HG03521 (cell line): ENCODE data around the gene PTGR1.
"Not testable (repeated sequence)": the region's sequence is repeated elsewhere in the genome, so short reads cannot be mapped to it uniquely, and the experiment has no call there.

Experiments
- ATAC-seq: cut with Tn5 transposase; IDR thresholded peaks from one replicate; pipeline ENCODE4 v1.9.1; 2021; ENCODE audit warnings: mild to moderate bottlenecking, moderate library complexity; ENCODE audit not compliant: unreplicated experiment

Gene PTGR1

DNA sequence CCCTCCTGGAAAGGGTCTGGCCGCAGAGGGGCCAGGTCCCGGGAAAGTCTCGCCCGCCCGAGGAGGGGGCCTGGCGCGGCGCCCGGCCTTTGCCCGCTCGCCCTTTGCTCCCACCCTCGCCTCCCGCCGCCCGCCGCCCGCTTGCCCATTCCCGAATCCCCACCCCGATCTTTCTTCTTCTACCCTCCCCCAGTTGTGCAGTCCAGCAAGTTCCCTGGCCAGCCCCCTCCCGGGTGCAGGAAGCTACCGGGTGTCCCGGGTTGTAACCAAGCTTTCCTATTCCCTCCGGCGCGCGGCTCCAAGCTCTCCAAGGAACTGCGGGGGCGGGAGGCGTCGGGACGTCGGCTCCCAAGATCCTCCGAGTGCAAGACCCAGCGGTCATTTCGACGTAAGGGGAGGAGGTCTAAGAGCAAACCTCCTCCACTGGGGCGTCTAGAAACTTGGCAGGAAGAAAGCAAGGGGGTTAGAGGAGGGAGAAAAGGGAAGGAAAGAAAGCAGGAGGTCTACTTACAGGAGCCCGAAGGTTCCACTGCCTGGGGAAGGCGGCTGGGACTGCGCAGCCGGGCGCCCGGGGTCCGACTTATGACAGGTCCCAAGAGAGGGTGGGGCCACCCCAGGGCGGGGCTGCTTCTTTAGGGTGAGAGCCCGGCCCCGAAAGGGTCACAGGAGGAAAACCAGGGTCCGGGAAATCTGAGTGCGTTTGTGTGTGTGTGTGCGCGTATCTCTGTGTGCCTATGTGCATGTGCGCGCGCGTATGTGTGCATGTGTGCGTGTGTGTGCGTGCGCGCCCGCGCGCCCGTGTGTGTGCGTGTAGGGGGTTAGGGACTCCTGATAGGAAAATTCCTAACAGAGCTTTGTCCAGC is at the start of gene PTGR1:
Gene PTGR1, minus strand, starts transcription at position 556 of the 863 bp plus-strand sequence. CDS start 2,225 bp downstream, outside the sequence.
- ATAC-seq = no peak

DNA sequence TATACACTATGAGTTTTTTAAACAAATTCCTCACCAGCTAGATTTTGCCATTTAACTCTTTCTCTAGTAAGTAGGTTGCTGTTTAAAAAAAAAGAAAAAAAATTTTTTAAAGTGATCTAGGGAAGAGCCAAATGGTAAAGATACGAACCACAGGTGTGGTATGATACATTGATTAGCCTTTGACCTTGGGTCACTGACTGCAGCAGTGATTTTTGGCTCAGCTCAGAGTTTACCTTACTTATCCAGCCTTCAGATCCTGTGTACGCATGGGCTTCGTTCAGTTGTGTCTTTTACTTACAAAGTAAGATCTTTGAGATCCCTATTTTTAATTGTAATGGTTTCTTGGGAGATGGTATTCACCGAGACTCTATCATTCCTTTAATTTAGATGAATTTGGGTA is 49.6 kb upstream of the PTGR1 start:
- no peak for ATAC-seq

DNA sequence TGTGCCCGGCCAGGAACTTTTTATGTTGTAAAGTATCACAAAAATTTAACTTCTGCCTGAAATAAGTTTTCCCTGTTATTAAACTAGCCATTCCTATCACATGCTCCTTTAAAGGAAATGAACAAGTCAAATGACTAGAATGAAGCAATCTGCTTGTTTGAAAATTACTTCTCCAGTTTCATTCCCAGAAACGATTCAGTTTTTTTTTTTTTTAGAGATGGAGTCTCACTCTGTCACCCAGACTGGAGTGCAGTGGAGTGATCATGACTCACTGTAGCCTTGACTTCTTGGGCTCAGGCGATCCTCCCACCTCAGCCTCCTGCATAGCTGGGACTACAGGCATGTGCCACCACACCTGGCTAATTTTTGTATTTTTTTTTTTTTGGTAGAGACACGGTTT is 48.6 kb upstream of the PTGR1 start:
- no peak for ATAC-seq

DNA sequence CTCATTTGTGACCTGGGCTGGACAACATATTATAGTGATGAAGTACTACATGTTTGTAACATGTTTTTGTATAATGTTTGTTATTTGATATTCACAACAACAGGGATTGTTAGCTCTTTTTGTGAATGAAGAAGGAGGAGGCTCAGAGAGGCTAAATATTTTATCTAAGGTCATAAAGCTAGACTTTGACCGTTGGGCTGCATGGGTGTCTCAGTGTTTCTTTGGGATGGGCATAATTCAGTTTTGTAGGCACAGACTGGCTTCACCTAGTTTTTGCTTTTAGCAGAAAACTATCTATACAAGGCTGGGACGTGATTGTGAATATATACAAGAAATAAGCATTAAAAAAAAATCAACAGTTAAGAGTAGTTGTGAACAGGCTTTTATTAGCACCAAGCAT is 47.0 kb upstream of the PTGR1 start:
- no peak for ATAC-seq

DNA sequence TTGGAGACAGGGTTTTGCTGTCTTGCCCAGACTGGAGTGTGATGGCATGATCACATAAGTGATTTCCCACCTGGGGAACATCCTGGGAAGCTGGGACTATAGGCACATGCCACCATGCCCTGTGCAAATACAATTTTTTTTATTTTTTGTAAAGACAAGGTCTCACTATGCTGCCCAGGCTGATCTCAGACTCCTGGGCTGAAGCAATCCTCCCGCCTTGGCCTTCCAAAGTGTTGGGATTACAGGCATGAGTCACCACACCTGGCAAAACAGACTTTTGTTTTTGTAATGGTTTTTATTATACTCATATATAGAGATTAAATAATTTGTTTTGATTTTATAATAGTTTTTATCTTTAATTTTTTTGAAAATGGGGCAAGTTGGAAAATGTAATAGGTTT is 46.4 kb upstream of the PTGR1 start:
- no peak for ATAC-seq

DNA sequence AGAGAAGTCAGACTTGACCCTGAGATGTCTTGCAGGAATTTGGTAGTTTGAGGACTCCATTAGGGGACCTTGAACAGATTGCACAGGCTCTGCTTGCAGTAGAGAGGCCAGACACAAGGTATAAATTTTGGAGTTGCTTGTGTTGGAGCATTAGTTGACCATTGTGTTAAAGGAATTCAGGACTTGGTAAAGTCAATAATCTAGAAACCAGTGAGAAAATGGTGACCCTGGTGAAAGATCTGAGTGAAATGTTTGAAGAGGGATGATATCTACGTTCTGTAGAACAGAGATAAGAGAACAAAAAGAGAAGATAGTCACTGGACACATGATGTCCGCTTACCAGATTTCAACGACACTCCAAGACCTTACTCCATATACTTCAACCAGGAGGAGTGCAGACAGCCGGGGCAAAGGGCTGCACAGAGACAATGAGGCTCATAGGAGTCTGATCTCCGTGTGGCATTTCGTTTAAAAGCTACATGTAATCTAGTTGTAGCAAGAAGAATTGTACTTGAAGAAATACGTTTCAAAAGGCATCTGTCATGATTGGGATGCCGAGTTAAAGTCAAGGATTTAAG is 44.8 kb upstream of the PTGR1 start:
- no peak for ATAC-seq

DNA sequence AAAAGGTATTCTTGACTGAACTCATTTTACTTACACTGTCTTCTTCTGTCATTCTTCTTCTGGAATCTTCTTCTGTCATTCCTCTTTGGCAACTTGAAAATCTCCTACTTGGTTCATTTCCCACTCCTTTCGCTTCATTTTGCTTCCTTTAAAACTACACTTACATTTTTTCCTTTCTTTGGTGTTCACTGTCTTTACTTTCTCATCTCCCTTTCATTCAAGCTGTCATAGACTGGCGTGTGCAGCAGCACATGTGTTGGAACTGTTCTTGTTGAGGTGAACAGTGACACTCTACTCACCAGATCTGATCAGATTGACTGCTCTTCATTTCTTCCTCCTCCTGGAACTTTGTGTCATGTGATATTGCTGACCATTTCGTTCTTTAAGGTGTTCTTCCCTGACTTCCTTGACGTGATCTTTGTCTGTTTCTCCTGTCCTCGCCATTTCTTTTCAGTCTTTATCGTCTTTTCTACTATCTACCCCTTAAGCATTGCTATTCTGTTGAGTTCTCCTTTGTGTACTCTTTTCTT is 38.0 kb upstream of the PTGR1 start:
- no peak for ATAC-seq

DNA sequence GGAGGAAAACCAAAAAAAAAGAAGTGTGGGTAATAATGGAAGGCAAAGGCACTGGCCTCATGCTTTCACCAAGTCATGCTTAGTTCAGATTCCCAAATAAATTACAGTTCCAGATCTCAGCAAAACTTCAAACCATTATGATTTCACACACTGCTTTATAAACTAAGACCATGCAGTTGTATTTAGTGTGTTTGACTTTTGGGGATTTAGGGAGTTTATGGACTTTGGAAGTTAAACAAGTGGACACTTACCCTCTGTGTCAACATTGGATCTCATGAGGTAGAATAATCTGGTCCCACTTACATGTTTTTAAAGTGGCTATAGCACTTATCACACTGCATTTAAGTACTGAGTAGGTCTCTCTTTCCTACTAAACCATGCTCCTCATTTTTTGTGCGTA is 35.4 kb upstream of the PTGR1 start:
- no peak for ATAC-seq

DNA sequence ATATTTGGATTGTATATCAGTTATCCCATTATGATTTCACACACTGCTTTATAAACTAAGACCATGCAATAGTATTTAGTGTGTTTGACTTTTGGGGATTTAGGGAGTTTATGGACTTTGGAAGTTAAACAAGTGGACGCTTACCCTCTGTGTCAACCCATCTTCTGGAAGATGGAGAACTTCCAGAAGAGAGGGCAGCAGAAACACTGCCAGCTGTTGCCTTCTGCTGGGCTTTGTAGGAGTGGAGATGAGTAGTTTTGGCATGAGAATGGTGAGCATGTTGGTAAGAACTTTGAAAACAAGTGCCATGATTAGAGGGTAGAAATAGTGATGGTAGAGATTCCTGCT is 33.9 kb upstream of the PTGR1 start:
- ATAC-seq = no peak

DNA sequence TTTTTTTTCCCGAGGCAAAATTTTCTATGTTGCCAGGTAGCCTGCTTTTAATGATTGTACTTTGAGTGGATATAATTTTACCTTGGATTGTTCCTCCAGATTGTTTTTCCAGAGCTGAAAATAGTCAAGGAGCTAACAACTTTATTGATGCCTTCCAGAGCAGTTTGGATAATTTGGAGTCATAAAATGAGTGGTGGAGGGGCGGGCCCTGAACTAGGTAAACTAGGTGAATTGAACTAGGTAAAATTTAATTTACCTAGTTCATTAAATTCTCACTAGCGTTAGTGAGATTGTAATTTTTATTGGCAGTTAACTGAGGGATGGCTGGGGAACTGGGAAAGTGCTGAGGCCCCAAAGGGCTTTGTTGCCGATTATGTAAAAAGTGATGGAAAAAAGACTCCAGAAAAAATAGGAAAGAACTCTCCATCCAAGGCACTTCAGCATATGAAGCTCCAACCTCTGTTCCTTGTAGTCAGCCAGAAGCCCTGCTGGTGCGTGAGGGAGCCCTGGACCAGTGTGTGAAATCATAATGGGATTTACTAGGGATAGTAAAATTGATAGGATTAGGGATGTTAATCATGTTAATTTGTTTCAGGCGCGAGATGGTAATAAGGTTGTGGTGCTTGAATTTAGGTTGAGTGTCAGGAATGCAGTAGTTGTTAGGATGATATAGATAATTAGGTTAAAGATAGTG is 33.4 kb upstream of the PTGR1 start:
- no peak for ATAC-seq

DNA sequence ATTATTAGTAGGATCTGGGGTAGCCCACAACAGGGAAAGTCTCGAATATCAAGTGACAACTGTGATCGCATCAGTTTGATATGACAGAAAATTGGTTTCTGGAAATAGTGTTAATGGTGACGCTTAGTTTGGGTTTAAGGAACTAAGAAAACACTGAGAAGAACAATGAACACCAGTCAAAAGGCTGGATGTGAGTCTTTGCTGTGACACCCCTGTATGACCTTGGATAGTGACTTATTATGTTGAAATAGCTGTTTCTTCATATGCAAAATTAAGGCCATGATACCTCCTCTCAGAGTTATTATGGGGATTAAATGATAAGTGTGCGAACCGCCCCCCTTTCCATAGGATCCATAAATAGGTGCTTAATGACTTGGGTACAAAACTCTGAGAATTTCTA is 32.6 kb upstream of the PTGR1 start:
- no peak for ATAC-seq

DNA sequence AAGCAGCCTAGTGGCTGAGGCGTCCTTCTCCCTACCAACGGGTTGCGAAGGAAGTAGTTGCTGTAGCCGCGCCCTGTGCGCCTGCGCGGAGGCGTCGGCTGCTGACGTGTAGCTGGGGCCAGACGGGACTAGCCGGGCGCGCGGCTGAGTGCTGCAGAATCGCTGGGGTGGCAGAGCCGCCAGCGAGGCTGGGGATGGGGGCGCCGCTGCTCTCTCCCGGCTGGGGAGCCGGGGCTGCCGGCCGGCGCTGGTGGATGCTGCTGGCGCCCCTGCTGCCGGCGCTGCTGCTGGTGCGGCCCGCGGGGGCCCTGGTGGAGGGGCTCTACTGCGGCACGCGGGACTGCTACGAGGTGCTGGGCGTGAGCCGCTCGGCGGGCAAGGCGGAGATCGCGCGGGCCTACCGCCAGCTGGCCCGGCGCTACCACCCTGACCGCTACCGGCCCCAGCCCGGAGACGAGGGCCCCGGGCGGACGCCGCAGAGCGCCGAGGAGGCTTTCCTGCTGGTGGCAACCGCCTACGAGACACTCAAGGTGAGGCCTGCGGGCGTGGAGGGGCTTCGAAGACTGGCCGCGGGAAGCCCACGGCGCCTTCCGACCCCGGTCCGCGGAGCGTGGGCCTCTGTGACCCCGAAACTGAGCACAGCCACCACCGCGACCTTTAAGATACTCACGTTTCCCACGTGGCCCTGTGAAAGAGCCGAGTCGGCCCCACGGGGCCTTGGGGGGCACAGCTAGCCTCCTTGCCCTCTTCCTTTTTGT is 31.9 kb upstream of the PTGR1 start, which contains the start of gene DNAJC25:
Gene DNAJC25, plus strand, starts transcription at position 121 of the 758 bp plus-strand sequence. Its CDS starts 74 bp downstream, at position 195.
- ATAC-seq = peak; percentile 95

DNA sequence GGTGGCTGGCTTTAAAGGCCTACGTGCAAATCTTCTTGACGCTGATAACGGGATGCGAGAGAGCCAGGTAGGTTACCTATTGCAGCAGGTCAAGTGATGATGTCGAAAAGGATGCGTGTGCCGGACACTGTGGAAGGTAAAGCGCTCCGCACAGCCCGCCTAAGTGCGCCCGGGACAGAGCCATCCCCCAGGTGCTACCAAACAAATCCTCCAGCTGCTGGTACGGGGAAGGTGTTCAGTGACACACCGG is 31.4 kb upstream of the PTGR1 start:
- ATAC-seq = no peak

DNA sequence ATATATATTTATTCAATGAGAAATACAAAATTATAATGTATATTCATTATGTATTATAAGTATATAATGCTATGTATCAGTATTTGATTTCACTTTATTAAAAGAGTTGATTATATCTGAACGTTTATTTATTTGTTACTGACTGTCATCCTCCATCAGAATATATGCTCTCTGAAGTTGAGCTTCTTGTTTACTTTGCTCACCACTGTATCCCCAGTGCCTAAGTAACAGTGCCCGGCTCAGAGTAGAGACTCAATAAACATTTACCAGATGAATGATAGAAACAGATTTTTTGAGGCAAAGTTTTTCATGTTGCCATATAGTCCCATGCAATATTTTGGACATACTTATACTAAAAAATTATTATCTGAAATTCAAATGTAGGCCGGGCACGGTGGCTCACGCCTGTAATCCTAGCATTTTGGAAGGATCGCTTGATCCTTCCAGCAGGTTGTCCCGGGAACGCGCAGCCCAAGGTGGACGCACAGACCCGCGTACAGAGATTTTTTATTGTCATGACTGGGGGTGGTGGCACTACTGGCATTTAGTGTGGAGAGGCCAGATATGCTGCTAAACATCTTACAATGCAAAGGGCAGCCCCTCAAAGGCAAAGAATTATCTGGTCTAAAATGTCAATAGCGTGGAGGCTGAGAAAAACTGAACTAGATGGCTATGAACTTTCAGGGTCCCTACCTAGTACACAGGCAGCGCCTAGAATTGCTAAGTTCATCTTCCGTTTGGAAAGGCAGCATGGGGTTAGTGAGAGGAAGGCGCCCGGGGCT is 30.9 kb upstream of the PTGR1 start:
- peak; percentile 23 for ATAC-seq

DNA sequence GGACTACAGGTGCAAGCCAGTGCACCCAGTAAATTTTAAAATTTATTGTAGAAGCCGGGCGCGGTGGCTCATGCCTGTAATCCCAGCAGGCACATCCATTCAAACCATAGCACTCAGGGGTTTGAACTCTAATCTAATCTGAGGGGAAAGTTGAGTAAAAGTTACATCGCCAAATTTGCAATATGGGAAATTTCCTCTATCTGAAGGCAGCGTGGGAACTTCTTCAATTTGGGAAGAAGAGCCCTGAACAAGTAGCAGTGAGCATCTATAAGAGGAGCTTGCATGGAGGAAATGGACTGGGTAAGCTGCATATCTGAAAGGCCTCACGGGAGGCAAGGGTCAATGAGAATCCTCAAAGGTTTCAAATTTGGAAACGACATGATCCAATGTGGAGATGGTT is 29.0 kb upstream of the PTGR1 start:
- ATAC-seq = no peak

DNA sequence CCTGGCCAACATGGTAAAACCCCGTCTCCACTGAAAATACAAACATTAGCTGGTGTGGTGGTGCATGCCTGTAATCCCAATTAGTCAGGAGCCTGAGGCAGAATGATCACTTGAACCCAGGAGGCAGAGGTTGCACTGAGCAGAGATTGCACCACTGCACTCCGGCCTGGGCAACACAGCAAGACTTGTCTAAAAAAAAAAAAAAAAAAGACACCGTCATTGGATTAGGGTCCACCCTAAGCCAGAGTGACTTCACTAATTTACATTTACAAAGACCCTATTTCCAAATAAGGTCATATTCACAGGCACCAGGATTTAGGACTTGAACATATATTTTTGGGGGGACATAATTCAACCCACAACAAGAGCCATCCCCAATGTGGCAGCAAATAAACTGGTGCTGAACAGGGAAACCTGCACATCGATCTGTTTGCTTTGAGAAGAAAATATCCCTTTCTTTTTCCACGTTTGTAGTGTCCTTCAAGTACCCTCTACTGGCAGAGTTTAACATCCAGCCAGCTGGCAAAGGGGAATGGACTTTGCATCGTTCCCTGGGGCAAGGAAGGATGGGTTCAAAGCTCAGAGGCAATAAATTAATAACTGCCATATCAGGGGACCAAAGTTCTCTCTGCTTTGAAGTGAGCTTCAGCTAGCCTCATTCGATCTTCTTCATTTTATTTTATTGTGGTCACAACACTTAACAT is 28.0 kb upstream of the PTGR1 start:
- ATAC-seq = no peak

DNA sequence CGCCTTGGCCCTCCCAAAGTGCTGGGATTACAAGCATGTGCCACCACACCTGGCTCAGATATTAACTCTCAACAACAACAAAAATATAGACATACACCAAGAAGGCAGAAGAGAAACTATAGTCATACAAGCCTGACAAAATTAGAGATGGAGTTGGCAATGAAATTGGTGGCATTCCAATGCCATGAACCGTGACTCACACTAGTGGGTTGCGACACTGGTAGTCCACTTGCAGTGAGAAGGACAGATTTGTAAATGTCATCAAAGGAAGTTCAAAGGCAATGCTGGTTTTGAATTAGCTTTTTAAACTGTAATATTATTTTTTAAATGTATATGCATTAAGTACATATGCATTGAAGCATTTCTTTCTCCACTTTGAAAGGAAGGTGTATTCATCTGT is 23.2 kb upstream of the PTGR1 start:
- ATAC-seq = no peak

DNA sequence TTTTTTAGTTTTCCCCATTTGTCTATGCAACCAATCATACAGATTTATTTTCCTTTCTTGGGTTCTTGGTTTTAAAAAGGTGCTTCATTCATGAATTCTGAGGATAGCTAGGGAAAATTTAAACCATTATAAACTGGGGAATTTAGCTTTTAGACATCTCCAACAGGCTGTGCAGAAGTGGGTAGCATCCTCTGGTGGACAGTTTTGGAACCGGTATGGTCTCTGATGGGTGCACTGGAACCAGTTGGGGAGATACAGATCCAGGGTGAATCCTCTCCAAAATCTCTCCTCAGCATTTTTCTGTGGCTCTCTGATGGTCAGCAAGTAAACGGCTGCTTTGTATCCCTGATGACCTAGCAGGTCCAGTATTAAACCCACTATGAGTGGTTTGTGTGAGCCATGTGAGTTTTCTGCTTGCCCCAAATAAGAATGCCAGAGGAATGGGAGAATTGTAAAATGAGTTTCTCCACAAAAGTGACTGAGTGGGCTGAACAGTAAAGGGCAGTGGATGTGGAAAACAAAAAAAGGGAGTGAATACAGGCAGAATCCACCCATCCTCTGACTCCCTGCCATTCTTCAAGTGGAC is 22.5 kb upstream of the PTGR1 start:
- ATAC-seq = peak; percentile 59

DNA sequence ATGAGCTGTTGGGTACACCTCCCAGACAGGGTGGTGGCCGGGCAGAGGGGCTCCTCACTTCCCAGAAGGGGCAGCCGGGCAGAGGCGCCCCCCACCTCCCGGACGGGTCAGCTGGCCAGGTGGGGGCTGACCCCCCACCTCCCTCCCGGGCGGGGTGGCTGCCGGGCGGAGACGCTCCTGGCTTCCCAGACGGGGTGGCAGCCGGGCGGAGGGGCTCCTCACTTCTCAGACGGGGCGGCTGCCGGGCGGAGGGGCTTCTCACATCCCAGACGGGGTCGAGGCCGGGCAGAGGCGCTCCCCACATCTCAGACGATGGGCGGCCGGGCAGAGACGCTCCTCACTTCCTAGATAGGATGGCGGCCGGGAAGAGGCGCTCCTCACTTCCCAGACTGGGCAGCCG is 17.9 kb upstream of the PTGR1 start:
- not testable (repeated sequence) for ATAC-seq

DNA sequence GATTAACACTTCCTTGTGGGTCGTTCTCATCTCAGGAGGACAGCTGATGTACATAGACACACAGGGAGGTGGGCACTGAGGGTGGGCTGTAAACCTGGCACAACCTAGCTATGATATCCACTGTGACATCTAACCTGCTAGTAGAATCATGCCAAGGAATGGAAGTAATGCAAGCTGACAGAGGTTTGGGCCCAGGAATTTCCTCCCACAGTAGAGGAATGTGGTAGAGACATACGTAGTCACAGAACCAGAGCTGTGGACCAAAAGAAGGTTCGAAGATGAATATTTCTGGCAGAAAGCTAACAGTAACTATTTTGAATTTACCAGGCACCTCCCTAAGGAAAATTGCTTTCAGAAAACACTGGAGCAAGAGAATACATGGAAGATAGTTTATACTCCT is 16.5 kb upstream of the PTGR1 start:
- ATAC-seq = no peak
